NCI-H2081 treated with DMSO at 0.1 percent for 48 hours (cell line): ENCODE results near the gene SULT1A3.
"Not testable (repeated sequence)": the region's sequence is repeated elsewhere in the genome, so short reads cannot be mapped to it uniquely, and the experiment has no call there.

Experiments used
- DNase-seq: peaks from one replicate; lab custom pipeline; 2025; lab: John Stamatoyannopoulos, UW

Gene SULT1A3

GRCh38 chr16:30199049-30199448 is at the start of gene SULT1A3:
Gene SULT1A3, plus strand, starts transcription at chr16:30199255. Its CDS starts 1,474 bp downstream, at chr16:30200729.
- DNase-seq, result not testable (repeated sequence)

GRCh38 chr16:30151091-30151490 is 48.0 kb upstream of the SULT1A3 start:
- no peak for DNase-seq

- no peak for DNase-seq
Measured at GRCh38 chr16:30152517-30152916, 46.5 kb upstream of the SULT1A3 start.

- no peak for DNase-seq
Measured at GRCh38 chr16:30155188-30155587, 43.9 kb upstream of the SULT1A3 start.

GRCh38 chr16:30157214-30157613 is 41.8 kb upstream of the SULT1A3 start:
- DNase-seq, result no peak

GRCh38 chr16:30163538-30163937 is 35.5 kb upstream of the SULT1A3 start:
- no peak for DNase-seq

GRCh38 chr16:30166202-30166902 is 32.7 kb upstream of the SULT1A3 start:
- no peak for DNase-seq

- DNase-seq, result not testable (repeated sequence)
Measured at GRCh38 chr16:30168746-30169145, 30.3 kb upstream of the SULT1A3 start.

- DNase-seq, result not testable (repeated sequence)
Measured at GRCh38 chr16:30169416-30169815, 29.6 kb upstream of the SULT1A3 start.

GRCh38 chr16:30170145-30170544 is 28.9 kb upstream of the SULT1A3 start:
- DNase-seq, result not testable (repeated sequence)

- no peak for DNase-seq
Measured at GRCh38 chr16:30173054-30173453, 26.0 kb upstream of the SULT1A3 start.

- not testable (repeated sequence) for DNase-seq
Measured at GRCh38 chr16:30176876-30177275, 22.2 kb upstream of the SULT1A3 start.

GRCh38 chr16:30179195-30179594 is 19.9 kb upstream of the SULT1A3 start:
- no peak for DNase-seq

- no peak for DNase-seq
Measured at GRCh38 chr16:30179931-30180330, 19.1 kb upstream of the SULT1A3 start.

GRCh38 chr16:30180741-30181140 is 18.3 kb upstream of the SULT1A3 start:
- DNase-seq, result no peak

GRCh38 chr16:30183233-30184095 is 15.6 kb upstream of the SULT1A3 start, which contains the start of gene CORO1A:
Gene CORO1A, plus strand, starts transcription at chr16:30183602. Its CDS starts 1,608 bp downstream, at chr16:30185210.
- DNase-seq, result no peak

- DNase-seq, result peak; percentile 29
Measured at GRCh38 chr16:30184096-30184890, 14.8 kb upstream of the SULT1A3 start.

GRCh38 chr16:30184891-30185682 is 14.0 kb upstream of the SULT1A3 start:
- no peak for DNase-seq

GRCh38 chr16:30185683-30186421 is 13.2 kb upstream of the SULT1A3 start:
- no peak for DNase-seq

GRCh38 chr16:30186444-30186781 is 12.6 kb upstream of the SULT1A3 start:
- DNase-seq, result no peak
